GM18868 (cell line): Measurements from ENCODE around the gene C11orf21.
A peak's percentile ranks its signal among the peaks of the same experiment; 100 is the strongest.

ENCODE experiments used
- ATAC-seq: cut with Tn5 transposase; IDR thresholded peaks from one replicate; pipeline ENCODE4 v1.9.1; 2021; ENCODE audit warnings: mild to moderate bottlenecking, moderate library complexity; ENCODE audit not compliant: unreplicated experiment

The C11orf21 gene

GRCh38 chr11:2273311-2273710 lies 28.4 kb downstream of the C11orf21 start:
- no peak for ATAC-seq

DNA sequence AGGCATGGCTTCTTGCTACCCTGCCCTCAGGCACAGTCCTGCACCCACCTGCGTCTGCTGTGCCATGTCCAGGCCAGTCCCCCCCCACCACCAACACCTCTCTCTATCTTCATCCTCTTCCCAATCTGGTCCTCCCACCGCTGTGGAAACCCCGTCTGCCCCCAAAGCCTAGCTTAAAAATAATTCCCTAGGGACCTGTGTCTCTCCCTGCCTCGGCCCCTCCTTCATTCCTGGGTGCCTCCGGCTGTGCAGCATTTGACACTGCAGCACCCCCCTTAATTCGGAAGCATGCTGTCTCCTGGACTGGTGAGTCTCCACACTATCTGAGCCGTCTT lies 28.8 kb downstream of the C11orf21 start:
- ATAC-seq, result no peak

GRCh38 chr11:2272228-2272945 lies 29.3 kb downstream of the C11orf21 start:
- no peak for ATAC-seq

GRCh38 chr11:2271327-2272227 lies 30.1 kb downstream of the C11orf21 start:
- no peak for ATAC-seq

DNA sequence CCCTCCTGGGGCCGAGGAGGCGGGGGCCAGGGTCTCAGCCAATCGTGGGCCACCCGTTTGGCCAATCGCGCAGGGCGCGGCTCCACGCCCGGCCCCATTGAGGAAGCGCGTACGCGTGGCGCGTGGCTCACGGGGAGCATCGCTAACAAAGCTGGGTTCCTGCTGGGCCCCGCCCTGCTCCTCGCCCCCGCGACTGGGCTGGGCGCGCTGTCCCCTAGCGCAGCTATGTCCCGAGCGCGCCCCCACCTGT lies 30.7 kb downstream of the C11orf21 start:
- ATAC-seq, result no peak

DNA sequence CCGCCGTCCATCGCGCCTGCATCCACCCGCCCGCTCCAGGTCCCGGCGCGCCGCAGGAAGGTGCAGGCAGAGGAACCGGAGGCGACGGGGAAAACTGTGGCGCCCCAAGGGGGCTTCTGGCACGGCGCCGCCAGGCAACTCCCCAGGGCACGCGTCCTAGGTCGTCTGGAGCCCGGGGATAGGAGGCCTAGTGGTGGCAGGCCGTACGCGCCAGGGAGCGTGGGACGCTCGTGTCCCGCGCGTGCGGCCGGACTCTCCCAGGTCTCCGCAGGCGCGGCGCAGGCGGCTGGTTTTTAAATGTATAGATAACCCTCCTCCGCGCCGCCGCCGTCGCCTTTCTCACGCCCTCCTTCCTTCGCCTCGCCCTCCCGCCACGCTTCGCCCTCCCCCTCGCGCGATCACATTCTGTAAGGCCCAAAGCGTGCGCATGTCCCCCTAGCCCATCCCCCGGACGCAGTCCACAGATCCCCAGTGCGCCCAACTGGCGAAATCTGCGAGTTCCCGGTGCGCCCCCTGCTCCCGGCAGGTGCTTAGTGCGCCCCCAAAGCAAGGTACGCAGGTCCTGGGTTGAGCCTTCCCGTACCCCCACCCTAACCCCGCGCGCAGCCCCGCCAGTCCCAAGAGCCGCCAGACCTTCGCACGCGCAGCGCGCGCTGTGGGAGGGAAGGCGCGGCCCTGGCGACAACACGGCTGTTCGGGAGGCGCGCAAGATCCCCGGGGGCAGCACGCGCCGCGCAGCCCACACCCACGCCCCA lies 31.2 kb downstream of the C11orf21 start, which contains the start of gene ASCL2:
Gene ASCL2, minus strand, starts transcription at position 267 of the 755 bp plus-strand sequence. Its CDS starts 256 bp downstream, at position 11.
- ATAC-seq, result no peak

DNA sequence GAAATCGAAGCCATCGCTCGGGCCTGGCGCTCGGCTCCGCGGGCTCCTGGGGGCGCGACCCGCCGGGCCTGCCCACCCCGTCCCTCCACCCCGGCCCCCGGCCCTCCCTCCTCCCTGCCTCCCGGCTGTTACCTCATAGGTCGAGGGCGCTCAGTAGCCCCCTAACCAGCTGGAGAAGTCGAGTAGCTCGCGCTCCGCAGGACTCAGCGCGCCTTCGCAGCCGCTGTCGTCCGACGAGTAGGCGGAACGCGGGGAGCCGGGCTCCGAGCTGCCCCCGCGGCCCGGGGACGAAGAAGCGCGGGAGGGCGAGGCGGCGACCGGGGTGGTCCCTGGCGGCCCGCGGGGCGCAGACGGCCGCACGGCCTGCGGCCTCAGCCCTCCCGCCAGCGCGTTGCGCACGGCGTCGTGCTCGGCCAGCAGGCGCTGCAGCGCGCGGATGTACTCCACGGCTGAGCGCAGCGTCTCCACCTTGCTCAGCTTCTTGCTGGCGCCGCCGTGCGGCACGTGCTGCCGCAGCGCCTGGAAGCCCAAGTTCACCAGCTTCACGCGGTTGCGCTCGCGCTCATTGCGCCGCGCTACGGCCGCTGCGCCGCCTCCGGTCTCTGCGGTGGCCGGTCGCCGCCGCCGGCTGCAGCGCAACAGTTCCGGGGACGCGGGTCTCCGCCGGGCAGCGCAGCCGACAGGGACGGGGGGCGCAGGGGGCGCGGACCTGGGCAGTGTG lies 32.0 kb downstream of the C11orf21 start:
- ATAC-seq, result no peak

DNA sequence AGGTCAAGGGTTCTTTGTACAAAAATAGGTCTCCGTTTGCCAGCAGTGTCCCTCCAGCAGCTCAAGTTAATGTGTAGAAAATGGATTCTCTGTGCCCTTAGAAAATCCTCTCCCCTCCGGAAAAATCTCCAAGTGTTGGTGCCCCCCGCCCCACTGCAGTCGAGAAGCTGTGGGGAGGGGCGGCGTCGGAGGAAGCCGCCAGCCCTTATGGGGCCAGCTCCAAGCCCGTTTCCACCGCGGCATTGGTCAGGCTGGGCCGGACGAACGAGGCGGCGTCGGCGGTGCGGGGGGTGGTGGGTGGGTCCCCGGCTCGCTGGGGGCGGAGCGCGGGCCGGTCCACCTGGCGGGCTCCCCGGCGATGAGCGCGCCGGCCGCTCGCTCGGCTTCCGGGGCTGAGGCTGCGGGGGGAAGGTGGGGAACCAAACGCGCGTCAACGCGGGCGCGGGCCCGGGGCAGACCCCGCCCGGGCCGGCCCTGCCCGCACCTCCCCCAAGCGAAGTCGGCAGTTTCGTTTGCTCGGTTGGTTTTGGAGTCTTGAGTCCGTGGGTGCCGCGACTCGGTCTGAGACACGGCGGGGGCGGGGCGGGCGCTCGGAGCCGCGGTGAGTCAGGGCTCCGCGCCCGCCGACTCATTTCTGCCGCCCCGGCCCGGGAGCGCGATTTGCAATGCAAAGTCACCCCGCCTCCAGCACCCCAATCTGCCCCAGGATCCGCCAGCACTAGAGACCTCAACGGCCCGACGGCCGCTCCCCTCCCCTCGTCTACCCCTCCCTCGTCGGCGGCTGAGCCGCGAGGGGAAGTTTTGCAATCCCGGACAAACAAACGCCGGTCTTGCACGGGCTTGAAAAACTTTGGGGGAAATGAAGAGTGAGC lies 32.8 kb downstream of the C11orf21 start:
- no peak for ATAC-seq

- ATAC-seq, result no peak
Observed at GRCh38 chr11:2267851-2268728, 33.6 kb downstream of the C11orf21 start.

DNA sequence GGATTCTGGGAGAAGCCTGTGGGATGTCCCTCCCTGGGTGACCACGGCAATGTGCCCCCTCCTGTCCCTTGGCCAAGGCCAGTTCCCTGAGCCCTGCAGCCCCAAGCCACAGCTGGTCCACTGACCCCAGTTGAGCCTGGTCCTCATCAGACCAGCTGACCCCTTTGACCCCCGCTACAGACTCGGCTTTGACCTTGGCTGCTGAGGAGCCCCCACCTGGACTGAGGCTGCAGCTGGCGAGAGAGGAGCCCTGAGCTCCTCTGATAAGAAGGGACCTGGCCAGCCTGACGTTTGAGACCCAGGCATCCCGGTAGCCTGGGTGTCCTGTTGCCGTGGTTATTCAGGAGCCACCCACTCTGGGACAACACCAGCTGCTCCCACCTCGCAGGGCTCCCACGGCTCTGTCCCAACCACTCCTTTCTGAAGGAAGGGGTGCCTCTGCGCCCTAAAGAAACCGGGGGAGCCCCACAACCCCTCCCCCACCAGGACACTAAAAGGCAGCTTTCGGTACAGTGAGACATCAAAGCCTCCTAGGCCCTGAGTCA lies 34.3 kb downstream of the C11orf21 start:
- no peak for ATAC-seq

DNA sequence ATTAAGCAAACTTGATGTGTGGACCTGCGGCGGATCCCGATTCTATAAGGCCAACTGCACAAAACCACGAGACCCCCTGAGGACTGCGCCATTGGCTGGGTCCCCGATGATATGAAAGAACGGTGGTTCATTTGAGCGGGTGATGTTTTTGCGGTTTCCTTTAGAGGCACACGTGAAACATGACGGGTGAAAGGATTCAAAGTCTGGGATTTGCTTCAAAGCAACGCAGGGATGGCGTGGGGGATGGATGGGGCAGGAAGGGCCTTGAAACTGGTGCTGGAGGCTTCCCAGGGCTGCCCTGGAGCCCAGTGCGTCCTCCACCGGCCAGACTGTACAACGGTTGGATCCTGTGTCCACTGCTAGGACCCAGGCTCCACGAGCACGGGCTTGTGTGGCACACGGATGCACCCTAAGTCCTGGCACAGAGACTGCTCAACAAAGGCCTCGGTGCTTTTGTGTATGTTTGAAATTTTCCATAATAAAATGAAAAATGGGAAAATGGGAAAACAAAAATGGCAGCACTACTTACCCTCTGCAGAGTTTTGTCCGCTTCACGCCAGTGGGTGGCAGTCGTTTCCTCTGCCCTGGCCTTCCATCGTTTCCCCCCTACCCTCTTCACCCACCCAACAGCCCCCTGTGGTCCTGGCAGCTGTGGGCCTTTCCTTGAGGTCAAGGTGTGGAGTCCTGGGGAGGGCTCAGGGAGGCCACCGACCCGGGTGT lies 35.0 kb downstream of the C11orf21 start:
- ATAC-seq, result no peak

DNA sequence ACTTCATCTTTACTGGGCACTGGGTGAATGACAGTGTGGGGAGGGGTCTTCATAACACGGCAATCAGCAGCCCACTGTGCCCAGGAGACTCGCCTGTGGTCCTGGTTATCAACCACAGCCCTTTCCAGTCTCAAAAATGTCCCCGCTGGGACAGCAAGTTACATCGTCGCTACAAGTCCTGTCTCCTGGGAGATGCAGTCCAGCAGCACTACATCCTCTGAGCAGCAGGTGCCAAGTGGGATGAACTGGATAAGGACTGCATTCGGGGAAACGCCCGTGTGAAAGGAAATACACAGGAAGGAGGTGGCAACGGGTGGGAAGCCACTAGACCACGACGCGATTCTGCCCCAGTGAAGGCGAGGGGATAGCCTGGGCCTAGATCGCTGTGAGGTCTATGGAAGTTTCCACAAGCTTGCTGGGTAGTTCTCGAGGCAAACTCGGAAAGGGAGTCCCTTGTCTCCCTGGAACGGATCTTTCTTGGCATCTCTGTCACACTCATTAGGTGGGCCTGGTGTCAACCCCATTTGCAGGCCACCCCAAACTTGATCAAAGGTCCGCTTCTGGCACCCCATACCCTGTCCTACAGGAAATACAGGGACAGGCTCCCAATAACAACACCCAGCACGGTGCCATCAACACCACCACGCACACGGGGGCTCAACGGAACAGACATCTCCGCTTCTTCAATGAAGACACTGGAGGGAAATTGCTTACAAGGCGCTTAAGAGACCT lies 35.7 kb downstream of the C11orf21 start:
- ATAC-seq, result no peak

DNA sequence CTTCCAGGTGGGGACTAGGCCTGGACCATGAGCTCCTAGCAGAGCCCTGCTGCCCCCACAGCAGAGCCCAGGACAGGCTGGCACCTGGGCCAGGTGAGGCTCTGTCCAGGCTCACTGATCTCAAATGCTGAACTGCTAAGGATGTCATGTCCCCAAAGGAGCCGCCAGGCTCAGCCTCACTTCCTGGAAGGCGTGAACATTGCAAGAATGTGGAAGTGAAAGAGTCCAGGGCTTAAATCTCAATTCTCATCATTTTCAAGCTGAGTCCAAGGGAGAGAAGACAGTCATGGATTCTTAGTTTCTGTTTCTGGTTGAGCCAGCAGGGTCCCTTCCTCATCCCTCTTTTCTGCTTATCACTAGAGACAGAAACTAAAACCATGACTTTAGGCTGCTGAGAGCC lies 36.3 kb downstream of the C11orf21 start:
- peak; percentile 48 for ATAC-seq

GRCh38 chr11:2264366-2265053 lies 37.2 kb downstream of the C11orf21 start:
- no peak for ATAC-seq

DNA sequence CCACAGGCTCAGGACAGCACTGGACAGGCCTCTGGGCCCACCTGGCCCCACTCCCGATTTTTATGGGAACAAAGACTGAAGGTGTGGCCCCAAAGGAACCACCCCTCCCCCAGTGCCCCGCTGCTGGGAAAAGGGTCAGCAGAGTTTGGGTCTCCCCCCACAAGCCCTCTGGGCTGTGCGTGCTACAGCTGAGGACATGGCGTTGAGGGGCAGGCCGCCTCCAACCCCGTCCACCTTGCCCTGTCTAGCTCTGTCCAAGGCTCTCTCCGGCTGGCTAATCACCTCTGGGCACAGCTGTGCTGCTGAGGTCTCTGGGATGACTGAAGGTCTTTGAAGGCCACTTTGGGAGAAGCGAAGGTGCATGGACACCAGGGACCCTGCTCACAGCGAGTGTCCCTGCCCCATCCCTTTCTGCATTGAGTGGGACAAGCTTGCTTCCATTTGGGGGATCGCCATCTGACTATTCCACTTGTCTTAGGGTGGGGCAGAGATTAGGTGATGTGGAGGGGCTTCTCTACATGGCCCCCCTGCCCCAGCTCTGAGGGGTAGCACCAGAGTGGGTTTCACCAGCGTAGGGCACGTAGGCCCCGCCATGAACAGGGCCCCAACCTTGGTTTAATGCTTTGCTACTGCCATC lies 37.9 kb downstream of the C11orf21 start:
- ATAC-seq, result no peak

- ATAC-seq, result no peak
Observed at GRCh38 chr11:2263071-2263565, 38.6 kb downstream of the C11orf21 start.
